ENCODE results near the gene TAF11L11.
"Not testable (repeated sequence)": the region's sequence is repeated elsewhere in the genome, so short reads cannot be mapped to it uniquely, and the experiment has no call there.

The TAF11L11 gene

GRCh38 chr5:17603880-17604279 lies at the start of gene TAF11L11:
TAF11L11 (plus strand) TSS chr5:17604183.
- not testable (repeated sequence) for H3K27me3 Mint-ChIP-seq; H3K9me3 Mint-ChIP-seq (ENCODE audit: low read depth); H3K36me3 Mint-ChIP-seq; H3K27ac Mint-ChIP-seq; H3K4me3 Mint-ChIP-seq; H3K4me1 Mint-ChIP-seq (ENCODE audit: low read depth)

GRCh38 chr5:17585658-17586057 lies 18.3 kb upstream of the TAF11L11 start, which contains the start of gene TAF11L7:
TAF11L7 (minus strand) TSS chr5:17585758.
- H3K36me3 Mint-ChIP-seq = not testable (repeated sequence)

GRCh38 chr5:17590860-17591259 lies 13.1 kb upstream of the TAF11L11 start, which contains the start of gene TAF11L8:
TAF11L8 (minus strand) TSS chr5:17590960.
- not testable (repeated sequence) for H3K4me3 Mint-ChIP-seq; H3K27me3 Mint-ChIP-seq; H3K36me3 Mint-ChIP-seq; H3K9me3 Mint-ChIP-seq (ENCODE audit: low read depth); H3K27ac Mint-ChIP-seq; H3K4me1 Mint-ChIP-seq (ENCODE audit: low read depth)

More at GRCh38 chr5:17585658-17586057, 18.3 kb upstream of the TAF11L11 start, which contains the start of gene TAF11L7:
- H3K27me3 Mint-ChIP-seq; H3K27ac Mint-ChIP-seq; H3K4me3 Mint-ChIP-seq; H3K4me1 Mint-ChIP-seq (ENCODE audit: low read depth); H3K9me3 Mint-ChIP-seq (ENCODE audit: low read depth): not testable (repeated sequence)

- not testable (repeated sequence) for H3K9me3 Mint-ChIP-seq (ENCODE audit: low read depth); H3K27ac Mint-ChIP-seq; H3K36me3 Mint-ChIP-seq; H3K27me3 Mint-ChIP-seq; H3K4me1 Mint-ChIP-seq (ENCODE audit: low read depth); H3K4me3 Mint-ChIP-seq
Measured at GRCh38 chr5:17594255-17594654, 9.7 kb upstream of the TAF11L11 start, which contains the start of gene TAF11L9. TAF11L9 (minus strand) TSS chr5:17594394.

GRCh38 chr5:17597728-17598127 lies 6.3 kb upstream of the TAF11L11 start, which contains the start of gene TAF11L10:
TAF11L10 (minus strand) TSS chr5:17597828.
- not testable (repeated sequence) for H3K4me1 Mint-ChIP-seq (ENCODE audit: low read depth); H3K27me3 Mint-ChIP-seq; H3K9me3 Mint-ChIP-seq (ENCODE audit: low read depth); H3K27ac Mint-ChIP-seq; H3K36me3 Mint-ChIP-seq; H3K4me3 Mint-ChIP-seq

- Mint-ChIP-seq H3K27me3 (no peaks in the 10 kb centered on the region), H3K4me3 (no peak overlapping the region), H3K4me1 (ENCODE audit: low read depth) (no peaks in the 10 kb centered on the region), H3K9me3 (ENCODE audit: low read depth) (peaks cover 7% of the 10 kb centered on the region), H3K27ac (no peak overlapping the region), H3K36me3 (no peaks in the 10 kb centered on the region)
Measured at GRCh38 chr5:17604951-17605350, 968 bp downstream of the TAF11L11 start.

- not testable (repeated sequence) for H3K9me3 Mint-ChIP-seq (ENCODE audit: low read depth); H3K4me3 Mint-ChIP-seq; H3K27ac Mint-ChIP-seq; H3K27me3 Mint-ChIP-seq; H3K36me3 Mint-ChIP-seq; H3K4me1 Mint-ChIP-seq (ENCODE audit: low read depth)
Measured at GRCh38 chr5:17607461-17607860, 3.5 kb downstream of the TAF11L11 start.

GRCh38 chr5:17610092-17610491 lies 6.1 kb downstream of the TAF11L11 start, which contains the start of gene TAF11L12:
TAF11L12 (plus strand) TSS chr5:17610392.
- not testable (repeated sequence) for H3K36me3 Mint-ChIP-seq; H3K27me3 Mint-ChIP-seq; H3K4me3 Mint-ChIP-seq; H3K4me1 Mint-ChIP-seq (ENCODE audit: low read depth); H3K9me3 Mint-ChIP-seq (ENCODE audit: low read depth); H3K27ac Mint-ChIP-seq

GRCh38 chr5:17614872-17615605 lies 11.1 kb downstream of the TAF11L11 start:
- H3K27ac Mint-ChIP-seq = no peak overlapping the region
- no peaks in the 10 kb centered on the region for H3K4me1 Mint-ChIP-seq (ENCODE audit: low read depth)
- no peak overlapping the region for H3K4me3 Mint-ChIP-seq
- no peaks in the 10 kb centered on the region for H3K36me3 Mint-ChIP-seq
- peaks cover 4% of the 10 kb centered on the region for H3K9me3 Mint-ChIP-seq (ENCODE audit: low read depth)
- H3K27me3 Mint-ChIP-seq = no peaks in the 10 kb centered on the region

GRCh38 chr5:17619354-17619753 lies 15.4 kb downstream of the TAF11L11 start:
- Mint-ChIP-seq H3K27ac (no peak overlapping the region), H3K4me1 (ENCODE audit: low read depth) (no peaks in the 10 kb centered on the region), H3K36me3 (no peaks in the 10 kb centered on the region), H3K9me3 (ENCODE audit: low read depth) (peaks cover 3% of the 10 kb centered on the region), H3K4me3 (no peak overlapping the region), H3K27me3 (no peaks in the 10 kb centered on the region)

- Mint-ChIP-seq H3K36me3 (no peaks in the 10 kb centered on the region), H3K4me3 (no peak overlapping the region), H3K27ac (no peak overlapping the region), H3K9me3 (ENCODE audit: low read depth) (peaks cover 3% of the 10 kb centered on the region), H3K4me1 (ENCODE audit: low read depth) (no peaks in the 10 kb centered on the region), H3K27me3 (no peaks in the 10 kb centered on the region)
Measured at GRCh38 chr5:17620627-17621026, 16.6 kb downstream of the TAF11L11 start.

GRCh38 chr5:17625686-17626085 lies 21.7 kb downstream of the TAF11L11 start:
- no peaks in the 10 kb centered on the region for H3K4me1 Mint-ChIP-seq (ENCODE audit: low read depth)
- no peaks in the 10 kb centered on the region for H3K36me3 Mint-ChIP-seq
- no peaks in the 10 kb centered on the region for H3K9me3 Mint-ChIP-seq (ENCODE audit: low read depth)
- H3K27ac Mint-ChIP-seq = no peak overlapping the region
- H3K4me3 Mint-ChIP-seq = no peak overlapping the region
- no peaks in the 10 kb centered on the region for H3K27me3 Mint-ChIP-seq

GRCh38 chr5:17631788-17632187 lies 27.8 kb downstream of the TAF11L11 start, which contains the start of gene TAF11L13:
TAF11L13 (plus strand) TSS chr5:17632088.
- H3K9me3 Mint-ChIP-seq (ENCODE audit: low read depth); H3K4me1 Mint-ChIP-seq (ENCODE audit: low read depth); H3K4me3 Mint-ChIP-seq; H3K36me3 Mint-ChIP-seq; H3K27me3 Mint-ChIP-seq; H3K27ac Mint-ChIP-seq: not testable (repeated sequence)

- H3K4me1 Mint-ChIP-seq (ENCODE audit: low read depth) = no peaks in the 10 kb centered on the region
- no peaks in the 10 kb centered on the region for H3K27me3 Mint-ChIP-seq
- H3K36me3 Mint-ChIP-seq = no peaks in the 10 kb centered on the region
Measured at GRCh38 chr5:17634160-17634559, 30.2 kb downstream of the TAF11L11 start, which contains the start of gene TAF11L14. TAF11L14 (plus strand) TSS chr5:17634460.

GRCh38 chr5:17649232-17649631 lies 45.2 kb downstream of the TAF11L11 start:
- H3K4me1 Mint-ChIP-seq (ENCODE audit: low read depth); H3K4me3 Mint-ChIP-seq; H3K27me3 Mint-ChIP-seq; H3K36me3 Mint-ChIP-seq; H3K27ac Mint-ChIP-seq; H3K9me3 Mint-ChIP-seq (ENCODE audit: low read depth): not testable (repeated sequence)

More at GRCh38 chr5:17634160-17634559, 30.2 kb downstream of the TAF11L11 start, which contains the start of gene TAF11L14:
- Mint-ChIP-seq H3K9me3 (ENCODE audit: low read depth) (peaks cover 4% of the 10 kb centered on the region), H3K27ac (no peak within 1 kb of the TSS), H3K4me3 (no peak within 1 kb of the TSS)

Data from activated naive CD8-positive, alpha-beta T cell (primary cell).